Measurements from ENCODE around the gene HINFP. TPM values are rescaled to one million over a fixed set of nuclear protein-coding genes. Genes with fewer than 3 reads are reported as not detected.

HINFP gene
- total and polyA plus RNA-seq, 2 of the 8 experiments (the other 6 are each of a cell fraction or from before 2014, with no cell fraction given) = 35.0 to 37.3 TPM

DNA sequence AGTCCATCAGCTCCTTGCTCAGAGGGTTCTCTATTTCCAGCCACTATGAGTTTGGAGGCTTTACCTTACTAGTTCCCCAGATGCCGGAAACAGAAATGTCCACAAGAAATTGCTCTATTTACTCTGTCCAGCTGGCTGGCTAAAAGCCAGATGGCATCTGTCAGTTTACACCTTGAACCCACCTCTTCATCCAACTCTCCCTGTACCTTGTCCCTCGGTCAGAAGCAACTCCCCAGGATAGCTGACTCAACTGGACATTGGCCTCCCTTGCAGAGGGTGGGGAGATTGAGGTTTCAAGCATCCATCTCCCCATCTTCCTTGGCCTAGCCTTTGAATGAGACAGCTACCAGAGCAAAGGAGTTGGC lies 12.5 kb upstream of the HINFP start:
- H3K79me1 ChIP-seq (ENCODE audit: low read depth, low read length) = no peaks in the 10 kb centered on the region; the same call in 1 of the 2 replicates
- no peak overlapping the region for H3K23ac ChIP-seq (ENCODE audit: insufficient read length)
- ChIA-PET CTCF (ENCODE audit: partially characterized antibody) (interaction anchor here (1.0 to 5.4 kb wide), 12 partner anchors 9 to 97 kb away, joined by 3 to 26 read pairs (median 5); partner anchors contain the start of genes ABCG4, CBL and HINFP), POLR2A (ENCODE audit: partially characterized antibody) (interaction anchor here (0.7 to 10.6 kb wide), 8 partner anchors 7 to 208 kb away, joined by 3 to 139 read pairs (median 5); partner anchors contain the start of genes DPAGT1, HINFP, MCAM and VPS11)
- peaks cover 0 to 4% of the 10 kb centered on the region in 2 experiments for H4K20me1 ChIP-seq (replicated peaks in 1 of 2; ENCODE audit: control insufficient read depth in 1 of 2, insufficient read depth in 2 of 2, low read length in 2 of 2)
- H2BK120ac ChIP-seq (replicated peaks; ENCODE audit: low read depth, low read length) = no peak overlapping the region
- no peak overlapping the region for H2AFZ ChIP-seq (ENCODE audit: low read length)
- H3K18ac ChIP-seq (ENCODE audit: extremely low read depth, low read length) = no peak overlapping the region
- no peak for FAIRE-seq
- peaks cover 12% of the 10 kb centered on the region for H3K23me2 ChIP-seq (ENCODE audit: low read depth, low read length)
- no peak for TF ChIP-seq KDM5A (IDR thresholded peaks at IDR 0.05; ENCODE audit: low read length)
- no peak for TF ChIP-seq SP1 (IDR thresholded peaks at IDR 0.05; ENCODE audit: low read depth, low read length)
- TF ChIP-seq, protein P1, sequence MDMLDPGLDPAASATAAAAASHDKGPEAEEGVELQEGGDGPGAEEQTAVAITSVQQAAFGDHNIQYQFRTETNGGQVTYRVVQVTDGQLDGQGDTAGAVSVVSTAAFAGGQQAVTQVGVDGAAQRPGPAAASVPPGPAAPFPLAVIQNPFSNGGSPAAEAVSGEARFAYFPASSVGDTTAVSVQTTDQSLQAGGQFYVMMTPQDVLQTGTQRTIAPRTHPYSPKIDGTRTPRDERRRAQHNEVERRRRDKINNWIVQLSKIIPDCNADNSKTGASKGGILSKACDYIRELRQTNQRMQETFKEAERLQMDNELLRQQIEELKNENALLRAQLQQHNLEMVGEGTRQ (IDR thresholded peaks at IDR 0.05; ENCODE audit: low read length) = no peak
- no peak for TF ChIP-seq BCL11A (IDR thresholded peaks at IDR 0.05; ENCODE audit: low read depth in 2 of 2, low read length in 2 of 2)
- no peak for TF ChIP-seq EP300 (IDR thresholded peaks at IDR 0.05; ENCODE audit: borderline replicate concordance in 1 of 2, low read depth in 2 of 2, low read length in 2 of 2)
- TF ChIP-seq CTBP2 (IDR thresholded peaks at IDR 0.05; ENCODE audit: borderline replicate concordance, insufficient read depth, insufficient read length, low read length) = no peak
- no peak overlapping the region for H3K27ac ChIP-seq (ENCODE audit: low read depth, low read length)
- H3K14ac ChIP-seq (ENCODE audit: insufficient read length) = no peak overlapping the region
- H2AK5ac ChIP-seq (ENCODE audit: low read depth, low read length) = no peak overlapping the region
- no peak overlapping the region for H4K5ac ChIP-seq (ENCODE audit: insufficient read length, low read depth, low read length)
- no peak for DNase-seq (ENCODE audit: low read depth in 1 of 2, low spot score in 2 of 2)
- H4K8ac ChIP-seq (ENCODE audit: extremely low read depth, insufficient read depth, low read length) = no peak overlapping the region
- H2BK15ac ChIP-seq (ENCODE audit: low read length) = no peak overlapping the region
- H2BK12ac ChIP-seq (ENCODE audit: low read depth, low read length) = no peak overlapping the region
- peak overlapping the region in 1 of 2 experiments; percentile 88; a peak in 1 of 4 replicates for H3K4me2 ChIP-seq (ENCODE audit: insufficient read depth in 1 of 2, low read depth in 2 of 2, low read length in 2 of 2)
- H2BK5ac ChIP-seq (ENCODE audit: low read depth, low read length) = no peak overlapping the region
- H3K9ac ChIP-seq (replicated peaks in 1 of 4; ENCODE audit: extremely low read depth in 1 of 4, low read depth in 3 of 4, low read length in 3 of 4) = no peak overlapping the region
- H3K79me2 ChIP-seq (ENCODE audit: control insufficient read depth in 1 of 2, insufficient read depth in 2 of 2, low read length in 2 of 2) = no peaks in the 10 kb centered on the region
- no peak overlapping the region for H2BK20ac ChIP-seq (ENCODE audit: low read length)
- no peak overlapping the region for H4K91ac ChIP-seq (replicated peaks; ENCODE audit: insufficient read length, low read length)
- no peak overlapping the region; a peak in 1 of 8 replicates for H3K4me3 ChIP-seq (ENCODE audit: extremely low read depth in 1 of 4, insufficient read depth in 2 of 4, low read depth in 3 of 4, low read length in 4 of 4)
- peaks cover 2 to 20% (median 15%) of the 10 kb centered on the region in 4 experiments for H3K27me3 ChIP-seq (replicated peaks in 1 of 4; ENCODE audit: control insufficient read depth in 3 of 4, extremely low read depth in 1 of 4, insufficient read depth in 3 of 4, low read length in 3 of 4)
- no peaks in the 10 kb centered on the region for H3K9me3 ChIP-seq (ENCODE audit: insufficient read depth in 2 of 2, low read depth in 1 of 2, low read length in 1 of 2)
- H3K56ac ChIP-seq (replicated peaks; ENCODE audit: insufficient read length, low read depth, low read length) = no peak overlapping the region
- H3K4me1 ChIP-seq (replicated peaks in 1 of 4; ENCODE audit: control insufficient read depth in 3 of 4, insufficient read depth in 4 of 4, low read length in 3 of 4) = peaks cover 0 to 20% (median 5%) of the 10 kb centered on the region in 4 experiments; a peak in 5 of 7 replicates
- 92% methylated on average over 2 of the region's 2 CpGs; no CpG with 5 or more reads in 1 of the 2 experiments for WGBS, 2 experiments (ENCODE audit: extremely low coverage in 1 of 2, insufficient coverage in 1 of 2, insufficient read length in 1 of 2, insufficient replicate concordance in 2 of 2, low coverage in 1 of 2, low lambda C conversion rate in 2 of 2, missing lambda C conversion rate in 1 of 2)
- H3K36me3 ChIP-seq (ENCODE audit: control insufficient read depth in 2 of 4, insufficient read depth in 4 of 4, low read length in 3 of 4) = no peaks in the 10 kb centered on the region; a peak in 1 of 8 replicates
- no peak overlapping the region for H3K4ac ChIP-seq (replicated peaks; ENCODE audit: insufficient read length, low read depth, low read length)

Data from H1 (cell line).